AG09309 (cell line): ENCODE results near the gene FAM227B.

Experiments used
- DNase-seq: peaks from one replicate; pipeline ENCODE4 v3.0.0-alpha.2; 2010; ENCODE audit warnings: low read depth
- H3K4me3 ChIP-seq: 2 replicates; pipeline ENCODE4 v1.5.1; 2011; ENCODE audit warnings: mild to moderate bottlenecking, low read depth, low read length, moderate library complexity; ENCODE audit not compliant: control insufficient read depth
- TF ChIP-seq, protein P1 (sequence below): IDR thresholded peaks from 2 replicates; pipeline ENCODE4 v1.5.1; 2011; ENCODE audit warnings: mild to moderate bottlenecking, low read depth, low read length, inconsistent platforms; ENCODE audit not compliant: insufficient read depth, control insufficient read depth; ENCODE audit errors: missing control alignments

FAM227B gene

GRCh38 chr15:49441816-49442215, 178.8 kb downstream of the FAM227B start:
- TF ChIP-seq, protein P1, sequence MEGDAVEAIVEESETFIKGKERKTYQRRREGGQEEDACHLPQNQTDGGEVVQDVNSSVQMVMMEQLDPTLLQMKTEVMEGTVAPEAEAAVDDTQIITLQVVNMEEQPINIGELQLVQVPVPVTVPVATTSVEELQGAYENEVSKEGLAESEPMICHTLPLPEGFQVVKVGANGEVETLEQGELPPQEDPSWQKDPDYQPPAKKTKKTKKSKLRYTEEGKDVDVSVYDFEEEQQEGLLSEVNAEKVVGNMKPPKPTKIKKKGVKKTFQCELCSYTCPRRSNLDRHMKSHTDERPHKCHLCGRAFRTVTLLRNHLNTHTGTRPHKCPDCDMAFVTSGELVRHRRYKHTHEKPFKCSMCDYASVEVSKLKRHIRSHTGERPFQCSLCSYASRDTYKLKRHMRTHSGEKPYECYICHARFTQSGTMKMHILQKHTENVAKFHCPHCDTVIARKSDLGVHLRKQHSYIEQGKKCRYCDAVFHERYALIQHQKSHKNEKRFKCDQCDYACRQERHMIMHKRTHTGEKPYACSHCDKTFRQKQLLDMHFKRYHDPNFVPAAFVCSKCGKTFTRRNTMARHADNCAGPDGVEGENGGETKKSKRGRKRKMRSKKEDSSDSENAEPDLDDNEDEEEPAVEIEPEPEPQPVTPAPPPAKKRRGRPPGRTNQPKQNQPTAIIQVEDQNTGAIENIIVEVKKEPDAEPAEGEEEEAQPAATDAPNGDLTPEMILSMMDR, result no peak
- no peak overlapping the region for H3K4me3 ChIP-seq
- DNase-seq, result no peak

- TF ChIP-seq, protein P1, result no peak
- no peak overlapping the region for H3K4me3 ChIP-seq
- no peak for DNase-seq
Observed at GRCh38 chr15:49441356-49441755, 179.3 kb downstream of the FAM227B start.

DNA sequence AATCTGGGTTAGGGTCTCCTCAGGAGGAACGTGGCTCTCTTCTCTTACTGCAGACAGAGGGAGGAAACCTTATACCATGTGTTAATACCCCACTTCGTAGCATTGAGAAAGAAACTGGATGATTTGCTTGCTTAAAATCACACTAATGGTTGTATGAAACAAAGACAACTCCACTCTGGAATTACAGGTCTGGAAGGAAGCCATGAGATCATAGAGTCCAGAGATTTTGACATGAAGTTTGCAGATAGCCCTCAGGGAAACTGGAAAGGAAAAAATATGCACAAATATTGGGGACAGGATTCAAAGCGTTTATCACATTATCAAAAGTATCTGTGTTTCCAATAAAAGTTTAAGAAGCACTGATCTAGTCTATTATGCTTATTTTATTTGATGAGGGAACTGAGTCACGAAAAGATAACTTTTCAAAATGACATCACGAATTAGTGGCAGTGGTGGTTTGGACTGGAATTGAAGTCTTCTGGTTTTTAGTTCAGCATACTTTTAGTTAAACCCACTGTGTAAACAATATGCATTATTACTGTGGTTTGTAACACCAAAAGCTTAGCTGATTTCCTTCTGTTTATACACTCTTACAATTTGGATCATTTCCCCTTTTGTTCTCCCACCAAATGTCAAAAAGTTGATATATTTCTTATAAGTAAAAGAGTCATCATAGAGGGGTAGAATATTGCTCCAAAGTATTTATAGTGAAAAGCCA, 180.8 kb downstream of the FAM227B start:
- TF ChIP-seq, protein P1, result no peak
- no peak overlapping the region for H3K4me3 ChIP-seq
- DNase-seq, result no peak

DNA sequence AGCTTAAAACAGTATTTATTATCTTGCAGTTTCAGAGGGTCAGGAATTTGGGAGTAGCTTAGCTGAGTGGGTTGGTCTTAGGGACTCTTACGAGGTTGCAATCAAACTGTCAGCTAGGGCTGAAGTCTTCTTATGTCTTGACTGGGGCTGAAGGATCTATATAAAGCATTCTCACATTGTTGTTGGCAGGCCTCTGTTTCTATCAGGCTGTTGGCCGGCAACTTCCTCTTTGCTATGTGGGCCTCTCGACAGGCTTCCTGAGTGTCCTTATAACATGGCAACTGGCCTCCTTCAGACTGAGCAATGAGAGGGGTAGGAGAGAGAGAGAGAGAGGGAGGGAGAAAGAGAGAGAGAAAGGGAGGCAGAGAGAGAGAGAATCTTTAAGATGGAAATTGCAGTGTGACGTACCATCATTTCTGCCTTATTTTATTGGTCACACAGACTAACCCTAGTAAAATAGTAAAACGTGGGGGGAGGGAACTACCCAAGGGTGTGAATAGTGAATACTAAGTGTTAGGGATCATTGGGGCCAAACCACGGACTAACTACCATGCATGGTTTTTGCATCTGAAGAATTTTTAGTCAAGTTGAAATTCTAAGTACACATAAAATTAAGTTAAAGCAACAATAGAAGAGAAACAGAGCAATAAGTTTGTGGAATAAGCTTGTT, 181.5 kb downstream of the FAM227B start:
- TF ChIP-seq, protein P1, result no peak
- no peak overlapping the region for H3K4me3 ChIP-seq
- DNase-seq, result no peak

- TF ChIP-seq, protein P1, result no peak
- DNase-seq, result no peak
- no peak overlapping the region for H3K4me3 ChIP-seq
Observed at GRCh38 chr15:49436751-49437150, 183.9 kb downstream of the FAM227B start.

- no peak for DNase-seq
- no peak overlapping the region for H3K4me3 ChIP-seq
- TF ChIP-seq, protein P1, result no peak
Observed at GRCh38 chr15:49435174-49435573, 185.4 kb downstream of the FAM227B start.
